Sciatic nerve (tissue), 2 donors: ENCODE results near the gene BRD4. TPM values are rescaled to one million over a fixed set of nuclear protein-coding genes. Genes with fewer than 3 reads are reported as not detected.
"Not testable (repeated sequence)": the region's sequence is repeated elsewhere in the genome, so short reads cannot be mapped to it uniquely, and the experiment has no call there.

ENCODE experiments used
- ATAC-seq: fragments of 200-7000 bp; cut with Tn5 transposase; one replicate; pipeline ENCODE4 v1.9.1; 2020; ENCODE audit warnings: mild to moderate bottlenecking, moderate library complexity
- DNase-seq: peaks from one replicate; pipeline ENCODE4 v3.0.0-alpha.2; 2020; ENCODE audit warnings: low spot score
- intact Hi-C: fragments of 100-400 bp; cut with DNase I; formaldehyde crosslinking; loops from one replicate; pipeline ENCODE4 v1.14.2; 2022
- total RNA-seq: library from RNA; stranded (reverse); fragmentation: NEBNext Ultra II Directional; extraction: Animal tissue kit (Norgen Biotek cat#: 25700); gene quantifications from one replicate; pipeline ENCODE4 v1.2.1, GENCODE V29; 2021
- donor health status: DM: no; HTN: no; CAD: no.
- donor health status: DM: no; HTN: no; CAD: no.

The BRD4 gene
- total RNA-seq, 1 donor from 2014 or later: 110 TPM

DNA sequence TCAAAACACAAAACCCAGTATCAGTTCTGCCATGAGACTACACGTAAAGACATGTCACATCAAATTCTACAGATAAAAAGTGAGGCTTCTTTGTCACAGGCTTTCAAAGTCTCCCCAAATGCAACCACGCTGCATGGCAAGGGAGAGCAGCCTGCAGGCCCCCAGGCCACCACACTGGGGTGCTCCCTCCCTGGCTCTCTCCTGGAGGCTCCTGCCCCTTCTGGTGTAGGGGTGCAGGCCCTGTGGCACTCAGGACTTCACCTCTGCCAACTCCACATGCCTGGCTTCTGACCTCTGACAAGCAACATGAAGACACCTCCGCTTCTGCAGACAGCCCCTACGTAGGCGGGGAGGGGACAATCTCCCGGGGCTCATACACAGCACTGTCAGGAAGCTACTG, 32.9 kb upstream of the BRD4 start:
- intact Hi-C loops: no loop called here
- peak; percentile 11 for ATAC-seq
- DNase-seq: no peak

GRCh38 chr19:15363791-15364190, 31.5 kb upstream of the BRD4 start:
- ATAC-seq, intact Hi-C loops, DNase-seq: not testable (repeated sequence)

DNA sequence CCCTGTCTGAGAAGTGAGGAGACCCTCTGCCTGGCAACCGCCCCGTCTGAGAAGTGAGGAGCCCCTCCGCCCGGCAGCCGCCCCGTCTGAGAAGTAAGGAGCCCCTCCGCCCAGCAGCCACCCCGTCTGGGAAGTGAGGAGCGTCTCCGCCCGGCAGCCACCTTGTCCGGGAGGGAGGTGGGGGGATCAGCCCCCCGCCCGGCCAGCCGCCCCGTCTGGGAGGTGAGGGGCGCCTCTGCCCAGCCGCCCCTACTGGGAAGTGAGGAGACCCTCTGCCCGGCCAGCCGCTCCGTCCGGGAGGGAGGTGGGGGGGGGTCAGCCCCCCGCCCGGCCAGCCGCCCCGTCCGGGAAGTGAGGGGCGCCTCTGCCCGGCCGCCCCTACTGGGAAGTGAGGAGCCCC, 30.7 kb upstream of the BRD4 start:
- ATAC-seq, intact Hi-C loops, DNase-seq: not testable (repeated sequence)

- intact Hi-C loops: not testable (repeated sequence)
Observed at GRCh38 chr19:15360015-15360414, 27.7 kb upstream of the BRD4 start.

GRCh38 chr19:15358918-15359317, 26.6 kb upstream of the BRD4 start:
- DNase-seq: no peak
- intact Hi-C loops: no loop called here
- no peak for ATAC-seq

More at GRCh38 chr19:15360015-15360414, 27.7 kb upstream of the BRD4 start:
- ATAC-seq, DNase-seq: not testable (repeated sequence)

GRCh38 chr19:15357906-15358305, 25.6 kb upstream of the BRD4 start:
- DNase-seq (no peak), ATAC-seq (no peak)
- intact Hi-C loops: no loop called here

- DNase-seq (no peak), ATAC-seq (no peak)
- intact Hi-C loops: no loop called here
Observed at GRCh38 chr19:15354566-15355296, 22.4 kb upstream of the BRD4 start.

DNA sequence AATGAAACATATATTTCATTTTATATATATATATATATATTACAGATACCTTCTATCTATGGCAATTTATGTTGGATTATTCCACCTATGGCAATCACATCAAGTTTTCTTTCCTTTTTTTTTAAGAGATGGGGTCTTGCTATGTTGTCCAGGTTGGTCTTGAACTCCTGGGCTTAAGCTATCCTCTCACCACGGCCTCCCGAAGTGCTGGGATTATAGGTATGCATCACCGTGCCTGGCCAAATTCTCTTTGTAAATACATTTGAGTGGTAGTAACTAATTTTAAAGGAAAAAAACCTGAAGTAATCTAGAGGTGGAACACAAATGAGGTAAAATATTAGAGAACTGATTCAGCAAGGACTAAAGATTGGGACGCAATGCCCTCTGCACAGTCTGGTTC, 21.6 kb upstream of the BRD4 start:
- DNase-seq (no peak), ATAC-seq (no peak)
- intact Hi-C loops: no loop called here

GRCh38 chr19:15352535-15352934, 20.2 kb upstream of the BRD4 start:
- intact Hi-C loops, DNase-seq, ATAC-seq: not testable (repeated sequence)

DNA sequence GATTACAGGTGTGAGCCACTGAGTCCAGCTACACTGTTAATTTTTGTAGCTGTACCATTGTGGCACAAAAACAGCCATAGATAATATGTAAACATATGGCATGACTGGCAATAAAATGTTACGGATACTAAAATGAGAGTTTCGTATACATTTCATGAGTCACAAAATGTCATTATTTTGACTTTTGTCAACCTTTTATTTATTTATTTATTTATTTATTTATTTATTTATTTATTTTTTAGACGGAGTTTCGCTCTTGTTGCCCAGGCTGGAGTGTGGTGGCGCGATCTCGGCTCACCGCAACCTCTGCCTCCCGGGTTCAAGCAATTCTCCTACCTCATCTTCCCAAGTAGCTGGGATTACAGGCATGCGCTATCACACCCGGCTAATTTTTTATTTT, 9.0 kb upstream of the BRD4 start:
- DNase-seq, ATAC-seq, intact Hi-C loops: not testable (repeated sequence)

GRCh38 chr19:15340086-15340485, 7.7 kb upstream of the BRD4 start:
- intact Hi-C loops: no loop called here
- ATAC-seq (no peak), DNase-seq (no peak)

DNA sequence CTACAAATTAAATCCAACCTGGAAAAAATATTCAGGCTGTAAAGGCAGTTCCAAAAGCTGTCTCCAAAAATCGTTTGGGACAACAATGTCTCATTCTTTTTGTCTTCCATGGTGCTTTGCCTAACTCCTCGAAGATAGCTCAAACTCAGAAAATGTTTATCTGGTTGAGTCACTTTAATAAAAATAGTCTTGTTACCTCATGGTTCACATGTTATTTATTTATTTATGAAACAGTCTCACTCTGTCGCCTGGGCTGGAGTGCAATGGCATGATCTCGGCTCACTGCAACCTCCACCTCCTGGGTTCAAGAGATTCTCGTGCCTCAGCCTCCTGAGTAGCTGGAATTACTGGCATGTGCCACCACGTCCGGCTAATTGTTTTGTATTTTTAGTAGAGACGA, 4.9 kb upstream of the BRD4 start:
- no peak for DNase-seq
- intact Hi-C loops: no loop called here
- peak; percentile 29 for ATAC-seq

- ATAC-seq, intact Hi-C loops, DNase-seq: not testable (repeated sequence)
Observed at GRCh38 chr19:15335992-15336391, 3.7 kb upstream of the BRD4 start.

- intact Hi-C loops: no loop called here
- peak; percentile 38 for ATAC-seq
- DNase-seq: peak; percentile 75
Observed at GRCh38 chr19:15331419-15332310, 674 bp downstream of the BRD4 start.

DNA sequence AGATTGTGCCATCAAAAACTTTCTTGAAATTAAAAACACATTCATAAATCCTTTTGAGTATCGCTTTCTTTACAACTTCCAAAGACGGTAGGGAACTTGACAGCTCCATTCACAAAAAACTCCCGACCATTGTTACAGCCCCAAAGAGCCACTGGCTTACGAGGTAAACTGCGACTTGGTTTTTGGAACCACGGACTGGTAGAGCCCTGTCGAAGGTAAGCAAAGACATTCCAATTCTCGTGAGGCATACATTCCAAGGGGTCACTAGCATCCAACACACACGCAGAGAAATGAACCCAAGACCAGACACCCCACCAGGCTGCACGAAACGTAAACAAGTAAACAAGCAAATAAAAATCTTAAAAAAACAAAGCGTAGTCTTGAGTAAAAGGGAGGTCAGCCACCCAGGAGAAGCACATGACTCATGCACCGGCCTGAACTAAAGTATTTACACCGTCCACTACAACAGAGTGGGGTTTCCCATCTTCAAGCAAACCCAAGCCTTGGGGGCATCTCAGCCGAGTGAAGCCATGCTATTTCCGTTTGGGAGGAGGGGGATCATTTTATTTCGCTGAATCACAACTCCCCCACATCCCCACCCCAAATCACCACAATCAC, 1.4 kb downstream of the BRD4 start:
- no peak for DNase-seq
- peak; percentile 37 for ATAC-seq
- intact Hi-C loops: no loop called here

DNA sequence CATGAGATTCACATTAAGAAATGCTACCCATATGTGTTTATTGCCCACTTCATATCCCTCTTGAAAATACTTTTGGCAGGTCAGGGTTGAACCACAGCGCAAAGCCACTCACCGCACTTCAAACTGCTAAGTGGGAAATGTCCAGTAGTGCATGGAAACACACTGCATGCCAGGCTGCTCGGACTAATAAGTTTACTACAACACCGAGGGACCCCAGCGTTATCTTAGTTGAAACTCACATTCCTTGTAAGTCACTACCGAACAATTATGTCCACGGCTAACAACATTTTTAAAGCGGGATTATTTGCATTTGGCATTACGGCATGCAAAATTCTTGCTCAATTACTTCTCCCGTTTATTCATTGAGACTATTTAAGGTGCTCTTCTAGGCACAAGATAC, 4.0 kb downstream of the BRD4 start:
- ATAC-seq (no peak), DNase-seq (no peak)
- intact Hi-C loops: no loop called here

DNA sequence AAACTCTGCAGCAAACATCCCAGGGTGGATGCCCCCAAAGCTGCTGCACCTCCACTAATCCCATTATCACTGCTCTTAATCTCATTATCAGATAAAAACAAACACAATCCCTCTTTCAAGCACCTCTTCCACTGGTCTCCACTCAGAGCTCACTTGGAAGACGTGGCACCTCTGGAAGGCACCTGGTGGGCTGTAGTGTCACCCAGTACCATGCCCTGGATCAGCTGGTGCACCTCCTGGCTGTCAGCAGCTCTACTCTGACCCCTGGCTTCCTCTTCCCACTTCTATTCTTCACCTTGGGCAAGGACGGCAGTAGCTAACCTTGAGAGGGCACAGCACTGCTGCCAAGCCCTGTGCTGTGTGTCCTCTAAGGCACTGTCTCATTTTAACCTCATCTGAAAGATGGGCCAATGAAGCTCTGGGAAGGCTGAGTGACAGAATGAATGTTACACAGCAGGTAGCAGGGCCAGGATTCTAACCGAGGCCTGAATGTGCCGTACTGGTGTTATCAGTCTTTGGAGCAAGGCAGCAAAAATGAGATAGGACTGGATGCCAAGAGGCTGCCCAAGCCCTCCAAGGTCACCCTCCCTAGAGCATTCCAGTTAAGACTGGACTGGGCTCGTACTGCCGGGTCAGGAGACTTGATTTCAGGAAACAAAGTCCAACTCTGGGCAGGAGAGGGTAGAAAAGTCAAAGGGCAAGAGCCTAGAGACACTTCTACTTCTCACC, 7.4 kb downstream of the BRD4 start:
- intact Hi-C loops: no loop called here
- DNase-seq (no peak), ATAC-seq (peak; percentile 15)

DNA sequence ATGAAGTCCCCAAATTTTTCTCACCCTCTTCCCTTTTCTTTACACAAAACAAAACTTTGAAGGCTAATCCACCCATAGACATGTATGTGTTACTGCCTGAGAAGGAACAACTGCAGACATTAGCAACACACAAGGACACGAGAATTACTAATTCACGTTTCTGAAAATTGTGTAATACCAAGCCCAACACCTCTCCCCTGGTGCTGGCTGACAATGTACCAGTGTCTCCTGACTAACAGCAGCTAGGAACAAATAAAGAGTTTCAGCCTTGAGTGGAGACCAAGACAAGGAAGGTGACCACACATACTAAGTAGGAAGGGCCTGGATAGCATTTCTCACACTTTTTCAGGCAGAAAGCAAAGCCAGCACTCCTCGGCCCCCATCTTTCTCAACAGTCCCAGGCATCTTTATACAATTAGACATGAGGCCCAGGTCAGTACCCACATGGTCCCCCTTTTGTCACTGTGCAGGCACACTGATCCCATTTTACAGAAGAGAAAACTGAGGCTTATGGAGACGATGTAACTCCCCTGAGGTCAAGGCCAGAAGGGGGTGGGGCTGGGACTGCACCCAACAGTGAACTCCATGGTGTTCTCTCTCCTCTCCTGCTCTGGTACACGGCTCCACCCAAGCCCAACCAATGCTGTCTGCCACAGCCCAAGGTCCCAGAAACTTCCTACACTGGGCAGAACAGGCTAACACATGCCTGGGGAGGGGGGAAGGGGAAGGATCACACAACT, 8.7 kb downstream of the BRD4 start:
- intact Hi-C loops: no loop called here
- ATAC-seq (peak; percentile 80), DNase-seq (no peak)
